IMR-90 (cell line): ENCODE measurements around the gene L3MBTL4. TPM values are rescaled to one million over a fixed set of nuclear protein-coding genes. Genes with fewer than 3 reads are reported as not detected.

Source experiments
- ATAC-seq: fragments of 200-7000 bp; cut with Tn5 transposase; 2 replicates; pipeline ENCODE4 v1.9.1; 2020; ENCODE audit warnings: low read depth, mild to moderate bottlenecking, moderate library complexity
- BruUV-seq: library from RNA; stranded (reverse); fragments of 400-500 nt; replicated peaks from 2 replicates; lab custom pipeline; 2021; lab: Mats Ljungman, UMichigan
- CTCF ChIA-PET: fragments of 300-600 bp; formaldehyde crosslinking; extraction: SDS; loops from one replicate; lab custom pipeline; 2021; ENCODE audit warnings: antibody characterized with exemption; lab: Yijun Ruan, JAX
- POLR2A ChIA-PET: fragments of 300-600 bp; sonication (Branson Sonifier 250); formaldehyde crosslinking; loops from one replicate; lab custom pipeline; 2022; ENCODE audit warnings: antibody characterized with exemption; ENCODE audit not compliant: unreplicated experiment; lab: Charles Lee
- DNase-seq: peaks from one replicate; pipeline ENCODE4 v3.0.0; 2013
- H2AFZ ChIP-seq: replicated peaks from 2 replicates; pipeline ENCODE3; 2013; ENCODE audit warnings: low read length, mild to moderate bottlenecking; ENCODE audit not compliant: poor library complexity
- H2AK5ac ChIP-seq: 2 replicates; pipeline ENCODE4 v1.6.1; 2013; ENCODE audit warnings: low read depth, low read length, inconsistent platforms
- H2AK9ac ChIP-seq: replicated peaks from 2 replicates; pipeline ENCODE3; 2013; ENCODE audit warnings: mild to moderate bottlenecking, low read depth, low read length, moderate library complexity; ENCODE audit not compliant: poor library complexity
- H2BK120ac ChIP-seq: 2 replicates; pipeline ENCODE4 v1.6.1; 2013; ENCODE audit warnings: low read depth, low read length, inconsistent platforms
- H2BK15ac ChIP-seq: 3 replicates; pipeline ENCODE4 v1.6.1; 2013; ENCODE audit warnings: low read depth, low read length, inconsistent platforms
- H2BK20ac ChIP-seq: 2 replicates; pipeline ENCODE4 v1.6.1; 2013; ENCODE audit warnings: low read depth, mild to moderate bottlenecking, inconsistent platforms, low read length, moderate library complexity
- H2BK5ac ChIP-seq: 2 replicates; pipeline ENCODE4 v1.6.1; 2013; ENCODE audit warnings: mild to moderate bottlenecking, low read depth, low read length, inconsistent platforms; ENCODE audit not compliant: poor library complexity, severe bottlenecking
- H3K14ac ChIP-seq: replicated peaks from 2 replicates; pipeline ENCODE4 v1.6.1; 2013; ENCODE audit warnings: low read depth, low read length, inconsistent platforms
- H3K18ac ChIP-seq: 2 replicates; pipeline ENCODE4 v1.6.1; 2013; ENCODE audit warnings: low read depth, low read length, control low read depth
- H3K23ac ChIP-seq: 2 replicates; pipeline ENCODE4 v1.6.1; 2013; ENCODE audit warnings: low read depth, low read length, inconsistent platforms
- H3K27ac ChIP-seq: 2 replicates; pipeline ENCODE4 v1.5.1; 2013; ENCODE audit warnings: mild to moderate bottlenecking, control low read depth, low read length; ENCODE audit not compliant: insufficient read depth
- H3K27me3 ChIP-seq: 2 replicates; pipeline ENCODE4 v1.6.1; 2013; ENCODE audit warnings: low read length; ENCODE audit not compliant: control insufficient read depth, insufficient read depth
- H3K36me3 ChIP-seq: 2 replicates; pipeline ENCODE4 v1.6.1; 2013; ENCODE audit warnings: low read length, mixed read lengths; ENCODE audit not compliant: control insufficient read depth, insufficient read depth
- H3K4ac ChIP-seq: 2 replicates; pipeline ENCODE4 v1.6.1; 2013; ENCODE audit warnings: low read depth, low read length, inconsistent platforms
- H3K4me1 ChIP-seq: 2 replicates; pipeline ENCODE4 v1.6.1; 2013; ENCODE audit warnings: low read length, mixed read lengths; ENCODE audit not compliant: control insufficient read depth, insufficient read depth
- H3K4me2 ChIP-seq: 2 replicates; pipeline ENCODE4 v1.6.1; 2013; ENCODE audit warnings: low read depth, mild to moderate bottlenecking, control low read depth, low read length, moderate library complexity
- H3K4me3 ChIP-seq: 2 replicates; pipeline ENCODE4 v1.5.1; 2013; ENCODE audit warnings: low read depth, mild to moderate bottlenecking, control low read depth, low read length, moderate library complexity; ENCODE audit not compliant: insufficient read depth
- H3K56ac ChIP-seq: 2 replicates; pipeline ENCODE4 v1.6.1; 2013; ENCODE audit warnings: low read length, inconsistent platforms; ENCODE audit not compliant: insufficient read depth; ENCODE audit errors: extremely low read depth
- H3K79me1 ChIP-seq, 2 experiments: 2 replicates each; pipeline ENCODE4 v1.6.1; 2013; ENCODE audit warnings: low read length in 2 of 2, inconsistent platforms in 1 of 2, low read depth in 1 of 2
- H3K9ac ChIP-seq: 2 replicates; pipeline ENCODE4 v1.6.1; 2013; ENCODE audit warnings: low read depth, low read length, control low read depth
- H3K9me1 ChIP-seq: 2 replicates; pipeline ENCODE4 v1.6.1; 2013; ENCODE audit warnings: low read length, inconsistent platforms; ENCODE audit not compliant: insufficient read depth
- H3K9me3 ChIP-seq: 2 replicates; pipeline ENCODE4 v1.6.1; 2013; ENCODE audit warnings: low read length; ENCODE audit not compliant: control insufficient read depth, insufficient read depth
- H4K20me1 ChIP-seq: 2 replicates; pipeline ENCODE4 v1.6.1; 2013; ENCODE audit warnings: low read length, inconsistent platforms; ENCODE audit not compliant: insufficient read depth
- H4K5ac ChIP-seq: 2 replicates; pipeline ENCODE4 v1.6.1; 2013; ENCODE audit warnings: mild to moderate bottlenecking, low read depth, low read length, control low read depth
- H4K8ac ChIP-seq, 2 experiments: 2 replicates each; pipeline ENCODE4 v1.6.1; 2013; ENCODE audit warnings: low read depth in 2 of 2, low read length in 2 of 2, control low read depth in 1 of 2, inconsistent platforms in 1 of 2
- H4K91ac ChIP-seq: 2 replicates; pipeline ENCODE4 v1.6.1; 2013; ENCODE audit warnings: low read depth, low read length, inconsistent platforms; ENCODE audit not compliant: insufficient read depth
- CEBPB ChIP-seq: IDR thresholded peaks from 2 replicates; pipeline ENCODE4 v1.6.1; 2012; ENCODE audit warnings: low read depth, low read length, improper control_type of control experiment
- MAFK ChIP-seq: IDR thresholded peaks from 2 replicates; pipeline ENCODE4 v1.6.1; 2012; ENCODE audit warnings: low read depth, low read length, improper control_type of control experiment
- RFX5 ChIP-seq: IDR thresholded peaks from 2 replicates; pipeline ENCODE4 v1.8.0; 2012; ENCODE audit warnings: low read depth, mild to moderate bottlenecking, low read length, moderate library complexity
- SMC3 ChIP-seq: fragments of 150-350 bp; IDR thresholded peaks from 2 replicates; pipeline ENCODE4 v1.6.1; 2016; ENCODE audit warnings: low read depth, mild to moderate bottlenecking, antibody characterized with exemption, low read length, moderate library complexity
- WGBS, 2 experiments: methylation state at CpG; one replicate each; pipeline versions ENCODE4 v1.1.5 to v1.1.7; 2013; ENCODE audit warnings: missing lambda C conversion rate in 2 of 2; ENCODE audit not compliant: insufficient read length in 1 of 2; ENCODE audit errors: extremely low coverage in 2 of 2; 5-methylcytosine and 5-hydroxymethylcytosine counted together
- dilution Hi-C: fragments of 300-500 bp; cut with HindIII; formaldehyde crosslinking; loops from one replicate; pipeline ENCODE4 v1.14.3; 2018; ENCODE audit warnings: low sequenced_read_pairs; ENCODE audit not compliant: unreplicated experiment
- in situ Hi-C: fragments of 300-500 bp; cut with MboI; formaldehyde crosslinking; loops from 3 replicates; pipeline ENCODE4 v1.14.3; 2019; ENCODE audit warnings: low sequenced_read_pairs, inconsistent platforms, mixed read lengths
- intact Hi-C: fragments of 100-400 bp; cut with micrococcal nuclease; formaldehyde crosslinking; loops from 2 replicates; pipeline ENCODE4 v1.10.0; 2022
- polyA plus RNA-seq, 3 experiments: library from polyadenylated mRNA; depleted of rRNA; stranded (reverse); fragments of >200 nt; gene quantifications; 2 replicates each; pipeline ENCODE4 v1.2.3, GENCODE V29; 2012; ENCODE audit warnings: low replicate concordance in 1 of 3
- total RNA-seq: library from RNA; depleted of rRNA; stranded (reverse); fragments of >200 nt; gene quantifications from 2 replicates; pipeline ENCODE4 v1.2.3, GENCODE V29; 2012

The L3MBTL4 gene
- total and polyA plus RNA-seq, 2 of the 4 experiments (the other 2 are of a cell fraction), result under 0.01 to 0.02 TPM

DNA sequence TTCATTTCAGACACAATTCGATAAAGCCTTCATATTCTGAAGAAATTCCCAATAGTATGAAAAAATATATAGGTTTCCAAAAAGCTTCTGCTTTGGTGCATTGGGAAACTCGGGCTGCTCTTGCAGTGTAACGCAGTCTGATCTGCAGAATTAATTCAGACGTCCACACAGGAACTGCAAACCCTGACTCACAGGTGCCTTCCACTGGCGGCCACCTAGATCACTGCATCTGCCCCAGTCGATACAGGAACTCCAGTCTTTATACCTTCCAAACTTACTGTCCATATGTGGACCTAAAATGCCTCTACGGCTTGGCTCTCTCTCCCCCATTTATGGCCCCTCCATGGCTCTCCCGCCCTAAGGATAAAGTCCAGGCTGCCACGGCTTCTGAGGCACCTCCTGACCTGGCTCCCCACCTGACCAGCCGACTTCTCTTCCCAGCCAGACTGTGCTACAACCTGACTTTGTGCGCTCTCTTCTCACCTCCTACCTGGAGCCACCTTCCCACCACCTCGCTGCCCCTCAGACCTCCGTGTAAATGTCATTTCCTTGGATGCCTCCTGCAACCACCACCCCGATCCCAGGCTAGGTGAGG is 39.7 kb downstream of the L3MBTL4 start:
- no TSS peak for BruUV-seq
- intact Hi-C loops, result no loop called here
- no peak for ATAC-seq
- H4K91ac ChIP-seq, result no peak overlapping the region
- H3K4me1 ChIP-seq, result no peaks in the 10 kb centered on the region
- no peak for DNase-seq
- H3K36me3 ChIP-seq, result no peaks in the 10 kb centered on the region
- H2BK5ac ChIP-seq, result no peak overlapping the region
- TF ChIP-seq MAFK, result no peak
- no peak for TF ChIP-seq CEBPB
- no peak for TF ChIP-seq SMC3
- no peak for TF ChIP-seq RFX5
- 80% methylated on average over 5 of the region's 14 CpGs; no CpG with 5 or more reads in 1 of the 2 experiments for WGBS, 2 experiments
- no peak overlapping the region for H3K4me2 ChIP-seq
- no peak overlapping the region for H4K8ac ChIP-seq
- ChIA-PET POLR2A (no interaction called here), CTCF (interaction anchor here (0.8 kb wide), 1 partner anchor 10 kb away, joined by 3 read pairs; no protein-coding TSS in a partner anchor)
- H4K20me1 ChIP-seq, result no peaks in the 10 kb centered on the region
- no peak overlapping the region for H4K5ac ChIP-seq
- H3K14ac ChIP-seq, result no peak overlapping the region
- H3K27ac ChIP-seq, result no peak overlapping the region
- no peak overlapping the region for H2BK20ac ChIP-seq
- no peak overlapping the region for H3K56ac ChIP-seq
- H3K4me3 ChIP-seq, result no peak overlapping the region
- no peak overlapping the region for H2BK15ac ChIP-seq
- H3K18ac ChIP-seq, result no peak overlapping the region
- no peak overlapping the region for H2AK9ac ChIP-seq
- no peaks in the 10 kb centered on the region for H3K9me3 ChIP-seq
- no peak overlapping the region for H3K9ac ChIP-seq
- in situ Hi-C loops, result no loop called here
- no peak overlapping the region for H3K23ac ChIP-seq
- no peak overlapping the region for H2BK120ac ChIP-seq
- no peak overlapping the region for H3K4ac ChIP-seq
- no peaks in the 10 kb centered on the region for H3K79me1 ChIP-seq
- H2AK5ac ChIP-seq, result no peak overlapping the region
- H2AFZ ChIP-seq, result no peak overlapping the region
- H3K27me3 ChIP-seq, result no peaks in the 10 kb centered on the region
- dilution Hi-C loops, result no loop called here
- H3K9me1 ChIP-seq, result no peaks in the 10 kb centered on the region
